ENCODE measurements around the gene FBL.
A peak's percentile ranks its signal among the peaks of the same experiment; 100 is the strongest.

Gene FBL

GRCh38 chr19:39833464-39834286 is 12.5 kb downstream of the FBL start, which contains the start of gene DYRK1B:
DYRK1B (minus strand) TSS chr19:39834162; CDS start chr19:39831867, 2,295 bp downstream.
- ATAC-seq (replicated peaks; ENCODE audit: extremely low read depth, poor library complexity, severe bottlenecking): peak; percentile 94
- H3K36me3 Mint-ChIP-seq (ENCODE audit: insufficient read depth): peaks cover 45% of the 10 kb centered on the region
- H3K27ac Mint-ChIP-seq (ENCODE audit: low read depth): peak within 1 kb of the TSS; percentile 90
- peak within 1 kb of the TSS; percentile 70 for H3K4me3 Mint-ChIP-seq
- peaks cover 38% of the 10 kb centered on the region for H3K4me1 Mint-ChIP-seq
- no peaks in the 10 kb centered on the region for H3K27me3 Mint-ChIP-seq
- DNase-seq (ENCODE audit: low spot score in 2 of 2): peak; percentile 91 to 96
- no peaks in the 10 kb centered on the region for H3K9me3 Mint-ChIP-seq

- H3K36me3 Mint-ChIP-seq (ENCODE audit: insufficient read depth): peaks cover 47% of the 10 kb centered on the region
- no peaks in the 10 kb centered on the region for H3K9me3 Mint-ChIP-seq
- no peak for ATAC-seq (replicated peaks; ENCODE audit: extremely low read depth, poor library complexity, severe bottlenecking)
Measured at GRCh38 chr19:39833160-39833463, 13.1 kb downstream of the FBL start.

GRCh38 chr19:39832341-39833083 is 13.7 kb downstream of the FBL start:
- ATAC-seq (replicated peaks; ENCODE audit: extremely low read depth, poor library complexity, severe bottlenecking): no peak
- Mint-ChIP-seq H3K27ac (ENCODE audit: low read depth) (peak overlapping the region; percentile 90), H3K36me3 (ENCODE audit: insufficient read depth) (peaks cover 48% of the 10 kb centered on the region), H3K27me3 (no peaks in the 10 kb centered on the region), H3K4me1 (peaks cover 49% of the 10 kb centered on the region), H3K4me3 (peak overlapping the region; percentile 70), H3K9me3 (no peaks in the 10 kb centered on the region)
- no peak for DNase-seq (ENCODE audit: low spot score in 2 of 2)

More at GRCh38 chr19:39833160-39833463, 13.1 kb downstream of the FBL start:
- Mint-ChIP-seq H3K27ac (ENCODE audit: low read depth) (peak overlapping the region; percentile 90), H3K4me1 (peaks cover 44% of the 10 kb centered on the region), H3K27me3 (no peaks in the 10 kb centered on the region), H3K4me3 (peak overlapping the region; percentile 70)
- DNase-seq (ENCODE audit: low spot score in 2 of 2): no peak

- Mint-ChIP-seq H3K27ac (ENCODE audit: low read depth) (peak overlapping the region; percentile 90), H3K4me3 (peak overlapping the region; percentile 70), H3K27me3 (no peaks in the 10 kb centered on the region), H3K9me3 (no peaks in the 10 kb centered on the region), H3K36me3 (ENCODE audit: insufficient read depth) (peaks cover 46% of the 10 kb centered on the region), H3K4me1 (peaks cover 49% of the 10 kb centered on the region)
- no peak for DNase-seq (ENCODE audit: low spot score in 2 of 2)
- ATAC-seq (replicated peaks; ENCODE audit: extremely low read depth, poor library complexity, severe bottlenecking): no peak
Measured at GRCh38 chr19:39831679-39832078, 14.5 kb downstream of the FBL start.

GRCh38 chr19:39830847-39831246 is 15.3 kb downstream of the FBL start:
- H3K9me3 Mint-ChIP-seq: no peaks in the 10 kb centered on the region
- no peaks in the 10 kb centered on the region for H3K27me3 Mint-ChIP-seq
- no peak for ATAC-seq (replicated peaks; ENCODE audit: extremely low read depth, poor library complexity, severe bottlenecking)
- DNase-seq (ENCODE audit: low spot score in 2 of 2): no peak
- no peak overlapping the region for H3K4me3 Mint-ChIP-seq
- H3K36me3 Mint-ChIP-seq (ENCODE audit: insufficient read depth): peaks cover 43% of the 10 kb centered on the region
- H3K4me1 Mint-ChIP-seq: peaks cover 49% of the 10 kb centered on the region
- H3K27ac Mint-ChIP-seq (ENCODE audit: low read depth): peak overlapping the region; percentile 90

- Mint-ChIP-seq H3K27ac (ENCODE audit: low read depth) (peak overlapping the region; percentile 46), H3K36me3 (ENCODE audit: insufficient read depth) (peaks cover 46% of the 10 kb centered on the region), H3K4me3 (no peak overlapping the region)
Measured at GRCh38 chr19:39830406-39830805, 15.8 kb downstream of the FBL start.

GRCh38 chr19:39829702-39830275 is 16.4 kb downstream of the FBL start:
- no peak for ATAC-seq (replicated peaks; ENCODE audit: extremely low read depth, poor library complexity, severe bottlenecking)
- Mint-ChIP-seq H3K9me3 (no peaks in the 10 kb centered on the region), H3K27me3 (no peaks in the 10 kb centered on the region), H3K4me3 (no peak overlapping the region), H3K4me1 (peaks cover 49% of the 10 kb centered on the region), H3K36me3 (ENCODE audit: insufficient read depth) (peaks cover 47% of the 10 kb centered on the region), H3K27ac (ENCODE audit: low read depth) (no peak overlapping the region)
- DNase-seq (ENCODE audit: low spot score in 2 of 2): no peak

More at GRCh38 chr19:39830406-39830805, 15.8 kb downstream of the FBL start:
- Mint-ChIP-seq H3K27me3 (no peaks in the 10 kb centered on the region), H3K4me1 (peaks cover 49% of the 10 kb centered on the region), H3K9me3 (no peaks in the 10 kb centered on the region)
- ATAC-seq (replicated peaks; ENCODE audit: extremely low read depth, poor library complexity, severe bottlenecking) (no peak), DNase-seq (ENCODE audit: low spot score in 2 of 2) (no peak)

GRCh38 chr19:39828654-39829032 is 17.5 kb downstream of the FBL start:
- H3K9me3 Mint-ChIP-seq: no peaks in the 10 kb centered on the region
- ATAC-seq (replicated peaks; ENCODE audit: extremely low read depth, poor library complexity, severe bottlenecking): peak; percentile 24
- H3K4me1 Mint-ChIP-seq: peaks cover 43% of the 10 kb centered on the region
- no peaks in the 10 kb centered on the region for H3K27me3 Mint-ChIP-seq
- peaks cover 38% of the 10 kb centered on the region for H3K36me3 Mint-ChIP-seq (ENCODE audit: insufficient read depth)
- H3K27ac Mint-ChIP-seq (ENCODE audit: low read depth): peak overlapping the region; percentile 90
- no peak for DNase-seq (ENCODE audit: low spot score in 2 of 2)
- peak overlapping the region; percentile 76 for H3K4me3 Mint-ChIP-seq

GRCh38 chr19:39828015-39828653 is 18.0 kb downstream of the FBL start:
- peaks cover 43% of the 10 kb centered on the region for H3K4me1 Mint-ChIP-seq
- H3K36me3 Mint-ChIP-seq (ENCODE audit: insufficient read depth): peaks cover 36% of the 10 kb centered on the region
- H3K9me3 Mint-ChIP-seq: no peaks in the 10 kb centered on the region
- H3K27ac Mint-ChIP-seq (ENCODE audit: low read depth): peak overlapping the region; percentile 90
- DNase-seq (ENCODE audit: low spot score in 2 of 2) (peak in 1 of 2 donors; percentile 25), ATAC-seq (replicated peaks; ENCODE audit: extremely low read depth, poor library complexity, severe bottlenecking) (peak; percentile 37)
- H3K4me3 Mint-ChIP-seq: peak overlapping the region; percentile 76
- no peaks in the 10 kb centered on the region for H3K27me3 Mint-ChIP-seq

- H3K4me3 Mint-ChIP-seq: no peak overlapping the region
- peaks cover 33% of the 10 kb centered on the region for H3K36me3 Mint-ChIP-seq (ENCODE audit: insufficient read depth)
- peaks cover 34% of the 10 kb centered on the region for H3K4me1 Mint-ChIP-seq
- H3K27ac Mint-ChIP-seq (ENCODE audit: low read depth): peak overlapping the region; percentile 90
- H3K27me3 Mint-ChIP-seq: no peaks in the 10 kb centered on the region
- H3K9me3 Mint-ChIP-seq: no peaks in the 10 kb centered on the region
- ATAC-seq (replicated peaks; ENCODE audit: extremely low read depth, poor library complexity, severe bottlenecking) (no peak), DNase-seq (ENCODE audit: low spot score in 2 of 2) (no peak)
Measured at GRCh38 chr19:39827216-39827615, 19.0 kb downstream of the FBL start.

- H3K9me3 Mint-ChIP-seq: no peaks in the 10 kb centered on the region
- no peak overlapping the region for H3K27ac Mint-ChIP-seq (ENCODE audit: low read depth)
- DNase-seq (ENCODE audit: low spot score in 2 of 2) (no peak), ATAC-seq (replicated peaks; ENCODE audit: extremely low read depth, poor library complexity, severe bottlenecking) (no peak)
- H3K4me3 Mint-ChIP-seq: no peak overlapping the region
- H3K27me3 Mint-ChIP-seq: no peaks in the 10 kb centered on the region
- peaks cover 27% of the 10 kb centered on the region for H3K4me1 Mint-ChIP-seq
- H3K36me3 Mint-ChIP-seq (ENCODE audit: insufficient read depth): peaks cover 33% of the 10 kb centered on the region
Measured at GRCh38 chr19:39826311-39826945, 19.8 kb downstream of the FBL start.

- Mint-ChIP-seq H3K9me3 (no peaks in the 10 kb centered on the region), H3K27ac (ENCODE audit: low read depth) (no peak overlapping the region)
Measured at GRCh38 chr19:39825531-39826076, 20.6 kb downstream of the FBL start.

More at GRCh38 chr19:39825531-39826076, 20.6 kb downstream of the FBL start:
- peaks cover 29% of the 10 kb centered on the region for H3K36me3 Mint-ChIP-seq (ENCODE audit: insufficient read depth)
- ATAC-seq (replicated peaks; ENCODE audit: extremely low read depth, poor library complexity, severe bottlenecking): no peak
- H3K4me3 Mint-ChIP-seq: no peak overlapping the region
- DNase-seq (ENCODE audit: low spot score in 2 of 2): no peak
- H3K4me1 Mint-ChIP-seq: peaks cover 19% of the 10 kb centered on the region
- no peaks in the 10 kb centered on the region for H3K27me3 Mint-ChIP-seq
